NT2/D1 (cell line): Measurements from ENCODE around the gene NFIA.

ENCODE experiments used
- YY1 ChIP-seq: IDR thresholded peaks from 2 replicates; pipeline ENCODE4 v1.6.1; 2011; ENCODE audit not compliant: insufficient read length, insufficient read depth
- ZNF274 ChIP-seq: IDR thresholded peaks from 2 replicates; pipeline ENCODE4 v1.6.1; 2011; ENCODE audit warnings: mild to moderate bottlenecking, low read depth, low read length

DNA sequence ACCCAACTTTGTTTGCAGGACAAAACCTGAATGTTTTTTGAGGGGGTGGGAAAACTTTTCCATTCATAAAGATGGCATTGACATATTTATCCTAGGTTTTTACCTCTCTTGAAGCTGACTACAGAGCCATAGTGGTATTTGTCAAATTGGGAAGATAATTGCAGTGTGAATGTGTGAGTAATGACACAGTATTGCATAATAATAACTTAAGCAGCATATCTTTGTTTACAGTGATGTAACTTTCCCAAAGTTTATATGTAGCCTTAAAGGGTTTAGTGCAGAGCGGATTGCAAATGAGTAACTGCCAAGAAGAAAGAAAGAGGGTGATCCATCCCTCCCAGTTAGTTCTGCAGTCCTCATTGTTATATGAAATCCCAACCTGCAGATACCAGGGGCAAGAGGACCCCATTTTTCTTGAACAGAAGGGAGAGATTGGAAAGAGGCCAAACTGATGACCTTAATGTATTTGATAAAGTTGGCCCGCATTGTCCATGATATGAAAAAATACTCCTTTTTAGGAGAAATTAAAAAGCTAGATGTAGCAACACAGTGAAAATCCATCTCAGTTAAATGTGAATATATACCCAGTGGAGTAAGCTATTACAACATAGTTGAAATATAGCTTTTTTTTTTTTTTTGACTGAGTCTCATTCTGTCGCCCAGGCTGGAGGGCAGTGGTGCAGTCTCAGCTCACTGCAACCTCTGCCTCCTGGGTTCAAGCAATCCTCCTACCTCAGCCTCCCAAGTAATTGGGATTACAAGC is 23.7 kb upstream of the NFIA start:
- TF ChIP-seq YY1 = no peak
- TF ChIP-seq ZNF274 = no peak
